HG03354 (cell line): Measurements from ENCODE around the gene DBT.
"Not testable (repeated sequence)": the region's sequence is repeated elsewhere in the genome, so short reads cannot be mapped to it uniquely, and the experiment has no call there.

Source experiments
- ATAC-seq: cut with Tn5 transposase; IDR thresholded peaks from one replicate; pipeline ENCODE4 v1.9.1; 2021; ENCODE audit warnings: mild to moderate bottlenecking; ENCODE audit not compliant: unreplicated experiment, poor library complexity, severe bottlenecking

Gene DBT

GRCh38 chr1:100205593-100205992, 44.0 kb downstream of the DBT start:
- ATAC-seq, result not testable (repeated sequence)

- not testable (repeated sequence) for ATAC-seq
Observed at GRCh38 chr1:100205103-100205502, 44.5 kb downstream of the DBT start.

- not testable (repeated sequence) for ATAC-seq
Observed at GRCh38 chr1:100202703-100203102, 46.9 kb downstream of the DBT start.

- not testable (repeated sequence) for ATAC-seq
Observed at GRCh38 chr1:100200060-100200459, 49.6 kb downstream of the DBT start.

- ATAC-seq, result no peak
Observed at GRCh38 chr1:100198596-100198995, 51.0 kb downstream of the DBT start.

GRCh38 chr1:100188617-100189016, 61.0 kb downstream of the DBT start:
- ATAC-seq, result peak; percentile 51

GRCh38 chr1:100187912-100188311, 61.7 kb downstream of the DBT start:
- ATAC-seq, result no peak

- peak; percentile 82 for ATAC-seq
Observed at GRCh38 chr1:100184536-100184935, 65.1 kb downstream of the DBT start.

- no peak for ATAC-seq
Observed at GRCh38 chr1:100183370-100183769, 66.3 kb downstream of the DBT start.

- ATAC-seq, result no peak
Observed at GRCh38 chr1:100178091-100178490, 71.5 kb downstream of the DBT start, which contains the start of gene LRRC39. TSS of gene LRRC39 (minus strand) at chr1:100178256. CDS start at chr1:100168516, 9,740 bp downstream.

- no peak for ATAC-seq
Observed at GRCh38 chr1:100177295-100178041, 72.2 kb downstream of the DBT start.

- ATAC-seq, result no peak
Observed at GRCh38 chr1:100168051-100168450, 81.6 kb downstream of the DBT start.

GRCh38 chr1:100164702-100165101, 84.9 kb downstream of the DBT start:
- ATAC-seq, result no peak

- ATAC-seq, result no peak
Observed at GRCh38 chr1:100164216-100164615, 85.4 kb downstream of the DBT start.

GRCh38 chr1:100162881-100163280, 86.8 kb downstream of the DBT start:
- no peak for ATAC-seq

GRCh38 chr1:100152271-100152670, 97.4 kb downstream of the DBT start:
- ATAC-seq, result no peak

GRCh38 chr1:100151679-100152078, 98.0 kb downstream of the DBT start:
- ATAC-seq, result no peak

- ATAC-seq, result no peak
Observed at GRCh38 chr1:100147875-100148274, 101.8 kb downstream of the DBT start.

- ATAC-seq, result no peak
Observed at GRCh38 chr1:100146958-100147357, 102.7 kb downstream of the DBT start.

- ATAC-seq, result no peak
Observed at GRCh38 chr1:100145116-100145515, 104.5 kb downstream of the DBT start.

- no peak for ATAC-seq
Observed at GRCh38 chr1:100142343-100142742, 107.3 kb downstream of the DBT start.

- no peak for ATAC-seq
Observed at GRCh38 chr1:100141192-100141591, 108.4 kb downstream of the DBT start.
